GM12878 (cell line): ENCODE results near the gene CFAP299. TPM values are rescaled to one million over a fixed set of nuclear protein-coding genes. Genes with fewer than 3 reads are reported as not detected.

Experiments used
- ATAC-seq: fragments of 200-7000 bp; cut with Tn5 transposase; 3 replicates; pipeline ENCODE4 v1.9.1; 2020; ENCODE audit warnings: mild to moderate bottlenecking, moderate library complexity
- BruUV-seq: library from RNA; stranded (reverse); fragments of 400-500 nt; replicated peaks from 2 replicates; lab custom pipeline; 2021; lab: Mats Ljungman, UMichigan
- CTCF ChIA-PET: fragments of 300-600 bp; sonication (Branson Sonifier 250); formaldehyde crosslinking; extraction: SDS; loops from one replicate; lab custom pipeline; 2021; ENCODE audit warnings: inconsistent platforms; lab: Yijun Ruan, JAX
- POLR2A ChIA-PET: fragments of 350-600 bp; formaldehyde crosslinking; extraction: SDS; loops from one replicate; lab custom pipeline; 2021; ENCODE audit warnings: inconsistent platforms; lab: Charles Lee
- RAD21 ChIA-PET: fragments of 300-600 bp; sonication (Branson Sonifier 250); formaldehyde crosslinking; loops from one replicate; lab custom pipeline; 2023; ENCODE audit warnings: antibody characterized with exemption; ENCODE audit not compliant: unreplicated experiment; lab: Charles Lee
- SMC1A ChIA-PET: fragments of 300-600 bp; sonication (Branson Sonifier 250); formaldehyde crosslinking; loops from one replicate; lab custom pipeline; 2023; ENCODE audit not compliant: unreplicated experiment, uncharacterized antibody; lab: Charles Lee
- DNase-seq: peaks from one replicate; pipeline ENCODE4 v3.0.0-alpha.2; 2011; ENCODE audit warnings: low read depth, low spot score
- FAIRE-seq: peaks from 3 replicates; lab custom pipeline; 2011; peaks lifted over from hg19 to GRCh38; lab: Jason Lieb, UNC
- H2AFZ ChIP-seq: 2 replicates; pipeline ENCODE4 v1.6.0; 2011; ENCODE audit warnings: low read depth, low read length, control low read depth; ENCODE audit not compliant: control insufficient read depth
- H3K27ac ChIP-seq: 2 replicates; pipeline ENCODE4 v1.5.1; 2011; ENCODE audit warnings: control low read depth; ENCODE audit not compliant: control insufficient read depth, insufficient read depth
- H3K27me3 ChIP-seq, 2 experiments: replicated peaks in 1 of 2; 2 replicates each; pipeline versions ENCODE4 v1.6.0 to v1.6.1; 2011; ENCODE audit warnings: low read length in 1 of 2; ENCODE audit not compliant: control insufficient read depth in 2 of 2, insufficient read depth in 2 of 2
- H3K36me3 ChIP-seq, 2 experiments: 2 replicates each; pipeline ENCODE4 v1.5.1; 2011; ENCODE audit warnings: low read length in 1 of 2; ENCODE audit not compliant: control insufficient read depth in 2 of 2, insufficient read depth in 2 of 2
- H3K4me1 ChIP-seq: 2 replicates; pipeline ENCODE4 v1.6.1; 2011; ENCODE audit warnings: mild to moderate bottlenecking, low read length, moderate library complexity, mixed read lengths; ENCODE audit not compliant: control insufficient read depth, insufficient read depth
- H3K4me2 ChIP-seq: 2 replicates; pipeline ENCODE4 v1.6.0; 2011; ENCODE audit warnings: control low read depth; ENCODE audit not compliant: control insufficient read depth, insufficient read depth
- H3K4me3 ChIP-seq: fragments of 200-600 bp; sonication (generic); 2 replicates; pipeline ENCODE4 v1.5.1; 2016
- H3K79me2 ChIP-seq: 2 replicates; pipeline ENCODE4 v1.6.0; 2011; ENCODE audit warnings: low read length; ENCODE audit not compliant: control insufficient read depth, insufficient read depth
- H3K9ac ChIP-seq: 2 replicates; pipeline ENCODE4 v1.8.0; 2011; ENCODE audit warnings: low read length, control low read depth, mixed read lengths; ENCODE audit not compliant: control insufficient read depth, insufficient read depth
- H3K9me3 ChIP-seq: replicated peaks from 3 replicates; pipeline ENCODE4 v1.5.1; 2011; ENCODE audit warnings: mild to moderate bottlenecking, low read length; ENCODE audit not compliant: control insufficient read depth, insufficient read depth
- H4K20me1 ChIP-seq: 2 replicates; pipeline ENCODE4 v1.6.0; 2011; ENCODE audit not compliant: control insufficient read depth, insufficient read depth
- ASH2L ChIP-seq: fragments of 300-600, 200-600 bp; sonication (generic); IDR thresholded peaks from 2 replicates; pipeline ENCODE4 v1.6.1; 2017; ENCODE audit warnings: low read depth, mild to moderate bottlenecking, borderline replicate concordance
- ATF2 ChIP-seq: IDR thresholded peaks from 2 replicates; pipeline ENCODE4 v1.6.1; 2012; ENCODE audit warnings: low read length, inconsistent platforms
- CEBPZ ChIP-seq: fragments of 150-350 bp; IDR thresholded peaks from 2 replicates; pipeline ENCODE4 v1.6.1; 2016; ENCODE audit warnings: low read depth, low read length
- CREM ChIP-seq: IDR thresholded peaks from 2 replicates; pipeline ENCODE4 v1.6.1; 2014; ENCODE audit warnings: antibody characterized with exemption, low read depth
- ESRRA ChIP-seq: IDR thresholded peaks from 2 replicates; pipeline ENCODE4 v1.6.1; 2012; ENCODE audit warnings: mild to moderate bottlenecking, low read length, improper control_type of control experiment
- HDAC6 ChIP-seq: fragments of 200-600 bp; sonication (generic); IDR thresholded peaks from one replicate; pipeline ENCODE4 v1.8.0; 2017; ENCODE audit warnings: antibody characterized with exemption; ENCODE audit not compliant: unreplicated experiment
- HDGF ChIP-seq: fragments of 450-650 bp; IDR thresholded peaks from 2 replicates; pipeline ENCODE4 v1.6.1; 2016; ENCODE audit warnings: antibody characterized with exemption
- IRF4 ChIP-seq: IDR thresholded peaks from 2 replicates; pipeline ENCODE4 v1.6.1; 2011; ENCODE audit warnings: low read depth, low read length
- PAX5 ChIP-seq: IDR thresholded peaks from 2 replicates; pipeline ENCODE4 v1.6.1; 2011; ENCODE audit warnings: low read depth, low read length, borderline replicate concordance
- POLR2A ChIP-seq: IDR thresholded peaks from 2 replicates; pipeline ENCODE4 v1.6.1; 2011; ENCODE audit warnings: low read depth, mild to moderate bottlenecking, low read length
- REST ChIP-seq: IDR thresholded peaks from 2 replicates; pipeline ENCODE4 v1.6.1; 2012; ENCODE audit warnings: mild to moderate bottlenecking, low read depth, low read length
- YBX1 ChIP-seq: fragments of 450-650 bp; IDR thresholded peaks from 2 replicates; pipeline ENCODE4 v1.6.1; 2016; ENCODE audit warnings: antibody characterized with exemption
- ZNF24 ChIP-seq: fragments of 450-650 bp; IDR thresholded peaks from 2 replicates; pipeline ENCODE4 v1.6.1; 2017; ENCODE audit warnings: antibody characterized with exemption, mild to moderate bottlenecking
- WGBS: methylation state at CpG from one replicate; pipeline ENCODE4 v1.1.6; 2016; ENCODE audit warnings: low lambda C conversion rate; ENCODE audit not compliant: insufficient replicate concordance, insufficient coverage; ENCODE audit errors: missing lambda C conversion rate; 5-methylcytosine and 5-hydroxymethylcytosine counted together
- in situ Hi-C: fragments of 300-500 bp; cut with MboI; formaldehyde crosslinking; loops from 9 replicates; pipeline ENCODE4 v1.14.3; 2018; ENCODE audit warnings: mixed read lengths
- intact Hi-C: fragments of 100-400 bp; cut with micrococcal nuclease; formaldehyde crosslinking; loops from one replicate; pipeline ENCODE4 v1.14.2; 2022; ENCODE audit not compliant: unreplicated experiment
- polyA plus RNA-seq, 11 experiments: library from polyadenylated mRNA; depleted of rRNA in 4 of 11; unstranded in 6 of 11; stranded (reverse) in 5 of 11; fragments of >200 nt; fragmentation: Nextera tagmentation in 4 of 11; fragmentation: Illumina TruSeq in 1 of 11; extraction: Ambion mirVana in 4 of 11; extraction: Trizol in 1 of 11; gene quantifications; 1 replicate in 1 of 11; 2 replicates in 10 of 11; pipeline versions ENCODE4 v1.2.1 to v1.2.3, GENCODE V29; 2011 to 2016; ENCODE audit warnings: inconsistent platforms in 2 of 11, missing spikeins in 2 of 11, low read depth in 1 of 11
- total RNA-seq, 4 experiments: library from RNA; depleted of rRNA in 3 of 4; stranded (reverse); fragments of >200 nt in 3 of 4; fragmentation: Illumina TruSeq in 1 of 4; extraction: Trizol in 1 of 4; gene quantifications; 2 replicates each; pipeline versions ENCODE4 v1.2.1 to v1.2.3, GENCODE V29; 2013 to 2021

Gene CFAP299
- total and polyA plus RNA-seq, 10 of the 15 experiments (the other 5 are each of a cell fraction or from before 2014, with no cell fraction given), result 0.06 to 0.34 TPM; not detected in 8

DNA sequence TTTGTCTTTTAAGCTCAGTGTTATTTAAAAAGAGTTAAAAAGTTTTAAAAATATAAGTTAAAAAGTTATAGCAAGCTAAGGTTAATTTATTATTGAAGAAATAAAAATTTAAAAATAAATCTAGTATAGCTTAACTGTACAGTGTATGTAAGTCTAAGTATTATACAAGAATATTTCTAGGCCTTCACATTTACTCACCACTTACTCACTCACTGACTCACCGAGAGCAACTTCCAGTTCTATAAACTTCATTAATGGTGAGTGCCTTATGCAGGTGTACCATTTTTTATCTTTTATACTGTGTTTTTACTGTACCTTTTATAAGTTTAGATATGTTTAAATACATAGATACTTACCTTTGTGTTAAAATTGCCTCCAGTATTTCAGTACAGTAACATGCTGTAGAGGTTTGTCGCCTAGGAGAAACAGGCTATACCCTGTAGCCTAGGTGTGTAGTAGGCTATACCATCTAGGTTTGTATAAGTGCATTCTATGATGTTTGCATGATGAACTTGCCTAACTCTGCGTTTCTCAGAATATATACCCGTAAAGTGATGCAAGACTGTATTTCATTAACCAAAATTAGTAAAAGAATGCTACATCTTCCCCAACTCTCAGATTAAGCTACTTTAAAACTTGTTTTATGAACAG, 202.9 kb downstream of the CFAP299 start (continued):
- TF ChIP-seq ATF2 (no peak), ZNF24 (no peak)

GRCh38 chr4:80539190-80539589, 203.7 kb downstream of the CFAP299 start:
- Histone ChIP-seq H3K27me3 (no peaks in the 10 kb centered on the region), H3K4me1 (peaks cover 13% of the 10 kb centered on the region; the same call in 1 of the 2 replicates), H2AFZ (no peak overlapping the region), H4K20me1 (no peaks in the 10 kb centered on the region), H3K4me2 (no peak overlapping the region), H3K9ac (no peak overlapping the region), H3K79me2 (no peaks in the 10 kb centered on the region), H3K9me3 (no peaks in the 10 kb centered on the region; the same call in 2 of the 3 replicates), H3K36me3 (no peaks in the 10 kb centered on the region), H3K4me3 (no peak overlapping the region), H3K27ac (no peak overlapping the region)
- ATAC-seq (peak; percentile 42; the same call in 2 of the 3 replicates), DNase-seq (no peak), FAIRE-seq (no peak)
- ChIA-PET POLR2A (no interaction called here), CTCF (interaction anchor here (1.6 kb wide), 1 partner anchor 513 kb away, joined by 4 read pairs; no protein-coding TSS in a partner anchor), SMC1A (interaction anchor here (1.0 to 2.0 kb wide), 5 partner anchors 8 to 500 kb away, joined by 3 to 7 read pairs (median 3); no protein-coding TSS in a partner anchor), RAD21 (interaction anchor here (1.4 kb wide), 1 partner anchor 72 kb away, joined by 3 read pairs; no protein-coding TSS in a partner anchor)
- in situ Hi-C loops (no loop called here), intact Hi-C loops (no loop called here)
- BruUV-seq, result no TSS peak
- WGBS, result 8% methylated on average over 3 of the region's 3 CpGs
- TF ChIP-seq ESRRA (no peak), CEBPZ (no peak), ASH2L (no peak), YBX1 (no peak), IRF4 (no peak), ATF2 (no peak), CREM (no peak), REST (no peak), POLR2A (no peak), HDGF (no peak), PAX5 (no peak), HDAC6 (no peak)
